ENCODE results near the gene RP2.

Gene RP2

DNA sequence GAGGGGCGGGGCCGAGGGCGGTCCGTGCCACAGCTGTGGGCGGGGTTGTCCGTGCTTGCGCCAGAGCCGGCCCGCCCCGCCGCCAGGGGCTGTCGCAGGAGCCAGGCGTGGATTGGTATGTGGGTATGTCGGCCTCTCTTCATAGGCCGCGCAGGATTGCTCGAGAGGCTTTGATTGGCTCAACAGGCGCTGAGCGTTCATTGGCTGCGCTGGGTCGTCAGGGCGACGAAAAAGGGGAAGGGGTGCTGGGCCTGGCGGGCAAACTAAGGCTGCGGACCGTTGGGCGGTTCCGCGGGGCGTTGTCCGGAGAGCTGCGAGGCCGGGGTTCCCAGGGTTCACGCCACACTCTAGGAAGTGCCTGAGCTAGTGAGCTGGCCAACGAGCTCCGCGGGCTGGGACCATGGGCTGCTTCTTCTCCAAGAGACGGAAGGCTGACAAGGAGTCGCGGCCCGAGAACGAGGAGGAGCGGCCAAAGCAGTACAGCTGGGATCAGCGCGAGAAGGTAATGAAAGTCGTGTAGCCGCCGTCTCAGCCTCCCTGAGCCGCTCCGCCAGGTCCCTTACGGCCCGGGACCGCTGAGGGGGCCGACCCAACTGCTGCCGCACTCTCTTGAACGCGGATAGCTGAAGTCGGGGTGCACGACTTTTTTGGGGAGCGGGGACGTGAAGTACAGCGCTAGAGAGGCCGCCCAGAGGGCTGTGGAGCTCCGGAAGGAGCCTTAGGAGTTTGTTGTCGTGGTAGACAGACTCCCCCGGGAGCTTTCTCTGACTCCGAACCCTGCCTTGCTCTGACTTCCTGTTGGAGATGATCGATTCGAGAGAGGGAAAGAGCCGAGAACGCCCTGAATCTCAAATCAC lies at the start of gene RP2:
Gene RP2 (plus strand): TSS at position 343 of the 857 bp plus-strand sequence. CDS start 58 bp downstream, at position 401.
- FAIRE-seq: peak; percentile 31

DNA sequence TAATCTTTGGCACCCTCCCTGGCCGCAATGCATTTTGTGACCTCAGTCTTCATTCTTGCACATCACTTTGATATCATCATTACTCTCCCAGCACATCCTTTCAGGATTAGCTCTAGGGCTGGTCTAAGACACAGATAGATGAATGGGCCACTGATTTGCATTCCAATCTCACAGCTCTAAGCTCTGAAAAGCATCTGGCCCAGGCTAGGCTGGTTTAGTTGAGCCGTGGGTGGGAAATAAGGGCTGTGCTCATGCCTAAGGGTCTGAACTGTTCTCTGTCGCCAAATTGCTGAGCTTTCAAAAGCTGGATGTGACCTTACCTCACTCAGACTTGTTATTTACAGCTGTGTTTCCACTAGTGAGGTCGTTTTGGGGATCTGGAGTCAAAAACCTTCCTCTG lies 47.9 kb upstream of the RP2 start:
- FAIRE-seq: no peak

DNA sequence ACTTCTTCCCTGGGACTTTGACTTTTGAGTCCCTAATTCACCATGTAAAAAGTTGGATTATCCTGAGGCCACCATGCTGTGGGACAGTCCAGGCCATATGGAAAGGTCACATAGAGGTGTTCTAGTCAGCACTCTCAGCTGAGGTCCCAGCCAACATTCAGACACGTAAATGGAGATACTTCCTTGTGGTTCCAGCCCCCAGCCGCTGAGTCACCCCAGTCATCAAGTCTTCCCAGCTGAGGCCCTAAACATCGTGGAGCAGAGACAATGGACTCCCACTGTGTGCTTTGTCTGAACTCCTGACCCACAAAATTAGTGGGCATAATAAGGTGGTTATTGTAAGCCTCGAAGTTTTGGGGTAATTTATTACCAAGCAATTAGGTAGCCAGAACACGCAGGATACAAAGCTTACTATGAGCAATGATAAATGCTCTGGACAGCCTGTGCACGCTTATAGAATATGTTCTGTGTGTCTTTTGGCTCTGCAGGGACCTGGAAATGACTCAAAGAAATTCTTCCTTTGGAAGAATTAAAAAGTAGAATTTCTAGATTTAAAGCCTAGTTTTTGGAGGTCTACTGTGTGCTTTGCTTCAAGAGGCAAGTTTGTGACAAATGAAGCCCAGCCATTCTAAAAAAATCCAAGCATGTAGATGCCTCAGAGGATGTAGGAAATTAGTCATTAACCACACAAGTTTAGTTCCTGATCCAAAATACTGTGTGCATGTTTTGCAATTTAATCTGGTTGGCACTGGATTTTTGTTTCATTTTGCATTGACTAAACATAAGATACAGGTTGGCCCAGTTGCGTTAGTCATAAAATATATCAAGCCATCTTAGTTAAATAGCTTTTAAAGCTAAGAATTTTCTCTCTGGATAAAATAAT lies 44.7 kb upstream of the RP2 start:
- no peak for FAIRE-seq

DNA sequence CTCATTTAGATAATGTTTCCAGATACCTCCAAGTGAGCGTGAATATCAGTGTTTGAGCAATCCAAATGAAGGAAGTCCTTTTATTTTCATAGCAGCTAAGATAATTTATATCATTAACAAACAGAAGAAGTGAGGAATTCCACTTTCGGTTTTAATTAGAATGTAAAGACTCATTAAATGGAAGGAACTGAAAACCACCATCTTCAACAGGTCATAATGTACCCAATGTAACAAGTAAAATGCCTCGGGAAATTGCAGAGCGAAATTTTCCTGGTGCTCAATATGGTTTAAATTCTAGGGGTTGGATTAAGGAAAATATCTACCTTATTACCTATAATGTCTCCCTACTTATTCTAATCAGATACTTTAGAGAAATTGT lies 44.0 kb upstream of the RP2 start:
- no peak for FAIRE-seq

DNA sequence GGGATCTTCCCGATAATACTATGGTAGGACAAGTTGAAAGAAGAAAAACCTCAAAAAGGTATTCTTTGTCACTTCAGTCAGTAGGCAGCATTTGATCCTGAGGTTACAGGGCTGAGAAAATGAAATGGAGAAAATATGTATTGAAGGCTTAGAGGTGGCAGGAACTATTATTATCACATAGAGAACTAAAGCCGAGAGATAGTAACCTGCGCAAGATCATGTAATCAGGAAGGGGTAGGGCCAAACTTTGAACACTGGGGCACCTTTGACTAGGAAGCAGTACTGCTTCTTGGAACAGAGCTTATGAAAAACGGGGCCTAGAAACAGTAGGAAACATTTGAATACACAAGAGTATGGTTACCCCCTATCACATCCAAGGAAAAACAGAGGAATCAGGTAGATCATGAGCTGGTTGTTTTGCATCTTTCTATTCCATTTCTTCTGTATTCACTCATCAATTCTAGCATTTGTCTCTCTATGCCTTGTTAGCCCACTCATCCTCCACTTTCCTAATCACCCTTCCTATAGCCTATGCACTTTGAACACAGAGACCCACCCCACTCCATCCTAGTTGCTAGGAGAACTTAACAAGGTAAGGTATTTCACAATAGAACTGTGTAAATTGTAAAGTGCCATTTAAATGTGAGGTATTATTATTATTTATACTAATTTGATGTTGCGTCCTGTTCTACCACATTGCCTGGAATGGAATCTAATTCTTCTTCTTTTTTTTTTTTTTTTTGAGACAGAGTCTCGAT lies 43.3 kb upstream of the RP2 start:
- FAIRE-seq: no peak

DNA sequence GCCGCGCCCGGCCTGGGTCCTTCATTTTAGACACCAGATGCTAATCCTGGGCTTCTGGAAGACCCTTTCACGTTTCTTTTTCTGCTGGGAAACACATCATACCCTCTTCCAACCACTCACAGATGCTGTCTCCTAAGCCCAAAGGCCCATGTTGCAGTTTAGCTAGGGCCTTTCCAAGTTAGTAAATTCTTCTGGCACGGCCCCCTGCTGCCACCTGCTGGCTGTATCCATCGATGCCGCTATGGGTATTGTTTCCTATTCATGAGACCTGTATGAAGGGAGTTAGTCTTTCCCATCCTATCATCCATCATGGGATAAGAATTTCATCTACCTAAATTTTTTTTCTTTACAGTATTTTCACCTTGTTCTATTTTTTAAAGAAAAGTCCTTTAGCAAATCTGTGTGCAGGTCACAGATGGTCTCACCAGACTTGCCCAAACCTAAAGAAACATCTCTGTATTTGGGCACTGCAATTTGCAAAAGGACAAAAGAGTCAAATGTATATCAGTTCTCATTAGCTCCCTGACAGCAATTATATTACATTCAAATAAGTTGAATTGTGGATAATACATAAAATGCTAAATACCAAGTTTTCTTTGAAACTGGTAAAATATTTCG lies 40.2 kb upstream of the RP2 start:
- peak; percentile 82 for FAIRE-seq

DNA sequence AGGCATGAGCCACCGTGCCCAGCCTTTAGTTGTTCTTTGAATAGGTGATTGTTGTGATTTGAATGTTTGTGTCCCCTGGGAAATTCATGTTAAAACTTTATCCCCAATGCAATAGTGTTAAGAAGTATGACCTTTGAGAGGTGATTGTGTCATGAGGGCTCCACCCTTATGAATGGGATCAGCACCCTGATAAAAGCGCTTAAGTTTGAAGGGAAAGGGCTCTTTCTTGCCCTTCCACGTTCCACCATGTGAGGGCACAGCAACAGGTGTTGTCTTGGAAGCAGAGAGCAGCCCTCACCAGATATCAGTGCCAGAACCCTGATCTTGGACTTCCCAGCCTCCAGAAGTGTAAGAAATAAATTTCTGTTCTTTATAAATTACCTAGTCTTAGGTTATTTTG lies 33.7 kb upstream of the RP2 start:
- FAIRE-seq: no peak

DNA sequence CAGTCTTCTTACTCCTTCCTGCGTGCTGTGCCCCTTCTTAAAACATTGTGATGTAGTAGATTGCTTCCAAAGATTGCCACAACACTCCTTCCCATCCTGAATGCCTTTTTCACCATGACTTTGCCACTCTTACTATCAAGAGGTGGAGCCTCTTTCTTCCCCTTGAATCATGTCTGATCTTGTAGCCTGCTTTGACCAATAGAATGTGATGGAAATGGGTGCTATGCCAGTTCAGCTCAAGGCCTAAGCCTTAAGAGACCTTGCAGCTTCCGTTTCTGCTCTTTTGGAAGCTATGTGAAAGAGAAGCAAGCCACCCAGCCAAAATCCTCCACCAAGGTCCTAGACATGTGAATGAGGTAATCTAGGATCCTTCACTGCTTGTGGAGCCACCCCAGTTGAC lies 31.6 kb upstream of the RP2 start:
- FAIRE-seq: no peak

DNA sequence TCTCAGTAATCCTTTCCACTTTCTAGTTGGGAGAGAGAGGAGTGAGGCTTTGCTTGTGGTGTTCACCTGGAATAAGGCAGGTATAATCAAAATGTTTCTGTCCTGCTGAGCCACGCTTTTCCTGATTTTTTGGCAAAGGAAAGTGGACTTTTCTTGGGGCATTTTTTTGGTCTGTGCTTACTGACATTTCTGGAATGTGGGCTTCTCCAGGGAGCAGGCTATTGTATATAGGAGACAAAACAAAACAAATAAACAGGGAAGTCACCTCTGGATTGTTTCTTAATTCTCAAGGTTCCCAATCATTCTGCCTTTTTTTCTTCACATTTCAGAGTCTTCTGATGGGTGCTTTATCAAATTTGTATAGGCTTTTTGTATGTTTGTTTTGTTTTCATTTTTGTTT lies 25.7 kb upstream of the RP2 start:
- FAIRE-seq: no peak

DNA sequence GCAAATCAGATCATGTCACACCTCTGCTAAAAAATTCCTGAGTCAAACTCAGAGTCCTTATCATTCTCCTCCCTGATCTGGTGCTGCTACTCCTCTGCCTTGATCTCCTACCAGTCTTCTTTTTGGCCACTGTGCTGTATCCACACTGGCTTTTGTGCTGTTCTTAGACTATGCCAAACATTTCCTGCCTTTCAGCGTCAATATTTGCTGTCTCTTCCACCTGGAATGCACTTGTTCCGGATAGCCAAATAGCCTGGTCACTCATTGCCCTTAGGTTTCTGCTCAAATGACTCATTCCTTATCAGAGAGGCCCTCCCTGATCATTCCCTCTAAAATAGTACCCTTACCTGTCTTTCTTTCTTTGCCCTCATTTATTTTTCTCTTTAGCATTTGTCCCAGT lies 24.4 kb upstream of the RP2 start:
- no peak for FAIRE-seq

DNA sequence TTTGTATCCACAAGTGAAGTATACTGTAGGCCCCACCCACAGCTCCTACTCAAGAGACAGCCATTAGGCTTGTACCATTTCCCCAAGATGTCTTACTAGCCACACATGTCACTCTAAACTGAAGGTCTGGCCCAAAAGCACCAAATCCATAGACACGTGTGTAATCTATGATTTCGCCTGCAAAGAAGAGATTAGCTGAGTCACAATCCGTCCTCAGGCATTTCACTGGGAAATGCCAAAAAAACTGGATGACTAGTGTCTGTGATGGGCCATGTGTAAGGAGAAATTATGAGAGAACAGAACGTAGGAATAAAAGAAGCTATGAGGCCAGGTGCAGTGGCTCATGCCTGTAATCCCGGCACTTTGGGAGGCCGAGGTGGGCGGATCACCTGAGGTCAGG lies 21.9 kb upstream of the RP2 start:
- FAIRE-seq: no peak

DNA sequence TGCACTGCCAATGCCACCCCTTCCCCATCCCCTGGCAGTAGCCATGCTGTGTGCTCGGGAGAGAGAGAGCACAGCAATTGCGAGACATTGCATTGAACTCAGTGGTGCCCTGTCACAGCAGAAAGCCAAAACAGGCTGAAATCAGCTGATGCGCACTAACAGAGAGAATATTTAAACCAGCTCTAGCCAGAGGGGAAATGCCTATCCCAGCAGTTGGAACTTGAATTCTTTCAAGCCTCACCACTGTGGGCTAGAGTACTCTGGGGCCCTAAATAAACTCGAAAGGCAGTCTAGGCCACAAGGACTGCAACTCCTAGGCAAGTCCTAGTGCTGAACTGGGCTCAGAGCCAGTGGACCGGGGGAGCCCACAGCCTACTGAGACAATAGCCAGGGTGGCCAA lies 17.7 kb upstream of the RP2 start:
- FAIRE-seq: no peak

DNA sequence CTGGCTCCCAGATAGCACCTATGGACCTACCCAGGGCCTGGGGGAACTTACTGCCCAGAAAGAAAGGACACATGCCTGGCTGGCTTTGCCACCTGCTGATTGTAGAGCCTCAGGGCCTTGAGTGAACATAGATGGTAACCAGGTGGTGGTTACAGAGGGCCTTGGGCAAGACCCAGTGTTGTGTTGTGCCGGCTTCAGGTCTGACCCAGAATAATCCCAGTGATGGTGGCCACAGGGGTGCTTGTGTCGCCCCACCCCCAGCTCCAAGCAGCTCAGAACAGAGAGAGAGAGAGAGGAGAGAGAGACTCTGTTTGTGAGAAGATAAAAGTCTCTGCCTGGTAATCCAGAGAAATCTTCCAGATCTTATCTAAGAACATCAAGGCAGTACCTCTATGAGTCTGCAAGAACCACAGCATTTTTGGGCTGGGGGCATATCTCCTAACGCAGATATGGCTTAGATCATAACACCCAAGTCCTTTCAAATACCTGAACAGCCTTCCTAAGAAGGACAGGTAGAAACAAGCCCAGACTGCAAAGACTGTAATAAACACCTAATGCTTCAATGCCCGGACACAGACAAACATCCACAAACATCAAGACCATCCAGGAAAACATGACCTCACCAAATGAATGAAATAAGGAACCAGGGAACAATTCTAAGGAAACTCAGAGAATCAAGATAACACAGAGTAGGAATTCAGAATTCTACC lies 16.3 kb upstream of the RP2 start:
- FAIRE-seq: no peak

DNA sequence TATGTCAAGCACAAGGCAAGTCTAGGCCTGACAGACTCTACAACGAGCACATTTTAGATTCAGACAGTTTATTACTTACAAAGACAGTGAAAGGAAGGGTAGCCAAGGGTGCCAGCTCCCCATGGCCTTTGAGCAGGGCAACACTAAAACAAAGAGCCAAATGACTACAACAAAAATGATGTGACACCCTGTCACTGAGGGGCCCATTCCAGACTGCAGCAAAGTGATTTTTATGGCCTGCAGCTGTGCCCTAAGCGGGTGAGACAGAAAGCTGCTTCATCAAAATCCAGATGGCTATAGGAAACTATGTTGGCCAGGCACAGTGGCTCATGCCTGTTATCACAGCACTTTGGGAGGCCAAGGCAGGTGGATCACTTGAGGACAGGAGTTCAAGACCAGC lies 13.4 kb upstream of the RP2 start:
- no peak for FAIRE-seq

DNA sequence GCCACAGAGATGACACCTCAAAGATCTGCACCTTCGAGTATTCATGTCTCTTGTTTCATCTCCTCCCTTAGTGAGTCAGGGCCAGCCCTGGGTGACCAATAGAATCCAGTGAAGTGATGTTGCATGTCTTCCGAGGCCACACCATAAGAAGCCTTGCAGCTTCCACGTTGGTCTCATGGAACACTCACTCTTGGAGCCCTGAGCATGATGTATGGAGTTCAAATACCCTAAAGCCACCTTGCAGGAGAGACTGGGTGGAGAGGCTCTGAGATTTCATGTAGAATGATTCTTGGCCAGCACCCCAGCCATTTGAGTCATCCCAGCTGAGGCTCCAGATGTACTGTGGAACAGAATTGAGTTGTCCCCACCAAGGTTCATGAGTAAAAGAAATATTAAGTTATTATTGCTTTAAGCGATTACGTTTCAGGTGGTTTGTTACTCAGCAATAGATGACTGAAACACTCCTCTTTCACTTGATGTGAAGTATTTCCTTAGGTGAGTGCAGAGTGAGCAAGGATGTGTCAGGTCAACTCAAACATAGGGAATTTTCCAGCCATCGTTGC lies 5.0 kb upstream of the RP2 start:
- FAIRE-seq: no peak

DNA sequence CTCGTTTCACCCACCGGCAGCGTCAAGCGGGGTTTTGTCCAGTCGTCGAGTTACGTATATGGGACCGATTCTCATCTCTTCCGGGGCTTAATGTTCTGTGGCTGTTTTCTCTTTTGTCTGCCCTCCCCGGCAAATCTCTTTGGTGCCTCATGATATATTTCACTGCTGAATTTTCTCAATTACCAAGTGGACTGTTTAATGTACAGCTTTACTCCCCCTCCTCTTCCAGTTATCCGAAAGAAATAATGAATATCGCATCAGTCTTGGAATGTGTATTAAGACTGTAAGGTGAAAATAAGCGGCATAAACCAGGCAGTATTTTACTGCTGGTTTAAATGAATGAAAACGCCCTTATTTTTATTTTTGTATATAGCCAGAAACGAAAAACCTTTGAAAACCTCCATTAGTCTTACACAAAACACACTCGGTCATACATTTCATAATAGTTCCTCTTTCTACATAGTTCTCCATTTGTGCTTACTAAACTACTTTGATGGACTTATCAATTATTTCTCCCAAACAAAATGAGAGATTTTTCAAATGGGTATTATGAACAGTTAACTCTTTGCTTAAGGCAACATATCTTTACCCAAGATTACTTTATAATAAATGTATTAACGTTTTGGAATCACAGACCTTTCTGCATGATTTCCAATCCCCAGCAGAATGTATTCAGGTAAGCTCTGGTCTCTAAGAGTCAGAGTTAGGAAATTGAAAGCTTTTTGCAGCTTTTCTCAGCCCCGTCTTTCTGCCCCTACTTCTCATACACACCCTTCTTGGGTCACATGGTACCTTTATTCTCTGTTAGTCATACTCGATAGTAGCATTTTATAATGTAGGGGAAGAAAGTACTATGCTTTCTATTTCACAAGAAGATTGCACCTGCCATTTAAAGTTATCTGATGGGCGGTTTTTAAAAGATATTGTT lies 979 bp downstream of the RP2 start:
- FAIRE-seq: no peak

DNA sequence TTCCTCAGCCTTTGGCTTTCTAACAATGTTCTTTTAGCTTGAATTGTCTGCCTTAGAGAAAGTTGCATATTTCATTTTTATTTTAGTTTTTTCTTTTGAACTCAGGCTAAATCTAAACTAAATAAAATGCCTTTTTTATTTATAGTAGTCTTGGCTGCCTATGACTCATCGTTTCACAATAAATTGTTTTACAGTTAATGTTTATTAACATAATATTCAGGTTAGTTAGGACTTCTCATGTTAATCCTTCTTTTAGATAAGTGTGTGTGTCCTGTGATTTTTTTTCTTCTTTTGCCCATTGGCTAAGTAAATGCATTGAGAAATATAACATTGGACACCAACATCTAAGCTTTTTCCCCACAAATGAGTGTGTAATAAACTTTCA lies 1.6 kb downstream of the RP2 start:
- FAIRE-seq: no peak

DNA sequence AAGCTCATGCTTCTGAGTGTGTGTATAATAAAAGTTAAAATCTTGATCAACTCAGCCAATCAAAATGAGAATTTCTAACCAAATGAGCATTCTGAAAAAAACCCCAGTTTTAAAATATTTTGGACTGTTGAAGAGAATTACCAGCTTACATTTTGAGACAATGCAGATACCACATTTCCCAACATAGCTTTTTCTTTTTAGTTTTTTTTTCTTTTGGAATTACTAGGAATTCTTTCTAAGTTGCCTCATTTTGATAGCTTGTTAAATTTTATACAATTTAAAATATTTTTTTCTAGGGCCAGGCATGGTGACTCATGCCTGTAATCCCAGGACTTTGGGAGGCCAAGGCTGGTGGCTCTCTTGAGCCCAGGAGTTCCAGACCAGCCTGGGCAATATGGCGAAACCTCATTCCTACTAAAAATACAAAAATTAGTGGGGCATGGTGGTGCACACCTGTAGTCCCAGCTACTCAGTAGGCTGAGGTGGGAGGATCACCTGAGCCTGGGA lies 2.2 kb downstream of the RP2 start:
- no peak for FAIRE-seq

DNA sequence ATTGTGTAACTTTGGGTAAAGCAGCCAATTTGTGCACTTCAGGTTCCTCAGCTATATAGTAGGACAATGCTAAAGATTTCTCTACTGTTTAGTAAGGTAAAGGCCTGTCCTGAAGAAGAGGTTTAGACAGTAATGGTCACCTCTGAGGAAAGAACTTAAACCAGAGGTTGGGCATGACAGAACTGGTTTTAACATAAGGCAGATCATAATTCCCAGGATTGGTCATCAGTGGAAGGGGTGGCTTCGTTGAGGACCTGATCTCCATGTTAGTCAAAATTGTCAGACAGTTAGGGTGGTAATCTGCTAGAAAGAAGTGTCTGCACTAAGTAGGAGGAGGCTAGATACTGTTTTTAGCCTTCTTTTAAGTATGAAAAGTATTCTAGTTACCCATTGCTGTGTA lies 4.1 kb downstream of the RP2 start:
- no peak for FAIRE-seq

DNA sequence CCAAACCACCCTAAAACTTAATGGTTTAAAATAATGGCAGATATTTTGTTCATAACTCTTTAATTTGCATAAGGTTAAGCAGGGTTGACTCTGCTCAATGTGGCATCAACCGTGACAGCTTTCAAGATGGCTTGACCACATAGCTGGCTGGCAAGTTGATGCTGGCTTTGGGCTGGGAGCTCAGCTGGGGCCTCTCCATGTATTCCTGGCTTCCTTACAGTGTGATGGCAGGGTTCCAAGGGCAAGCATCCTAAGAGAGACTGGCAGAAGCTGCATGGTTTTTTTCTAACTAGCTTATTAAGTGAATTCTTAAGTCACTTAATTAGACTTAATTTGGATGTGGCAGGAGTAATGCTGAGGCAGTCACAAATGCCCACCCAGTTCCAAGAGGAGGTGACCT lies 4.5 kb downstream of the RP2 start:
- FAIRE-seq: no peak

DNA sequence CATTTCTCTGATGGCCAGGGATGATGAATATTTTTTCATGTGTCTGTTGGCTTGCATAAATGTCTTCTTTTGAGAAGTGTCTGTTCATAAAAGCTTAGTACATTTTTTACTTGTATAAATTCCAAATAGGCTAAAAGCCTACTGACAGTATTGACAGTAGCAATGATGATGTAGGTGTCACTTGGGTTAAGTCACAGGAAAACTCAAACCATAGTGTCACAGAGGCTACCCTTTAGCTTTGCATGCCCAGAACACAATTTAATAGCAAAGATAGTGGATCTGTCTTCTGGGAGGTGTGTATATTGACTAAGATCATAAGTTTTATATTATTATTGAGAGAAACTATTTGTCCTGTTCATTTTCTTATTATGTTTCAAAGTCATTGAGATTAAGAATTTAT lies 8.1 kb downstream of the RP2 start:
- no peak for FAIRE-seq

All from TTC549 (cell line).